ENCODE data around the gene SACS.
"Not testable (repeated sequence)": the region's sequence is repeated elsewhere in the genome, so short reads cannot be mapped to it uniquely, and the experiment has no call there.

The SACS gene

GRCh38 chr13:23456437-23457210 lies 23.1 kb upstream of the SACS start:
- DNase-seq: no peak

DNA sequence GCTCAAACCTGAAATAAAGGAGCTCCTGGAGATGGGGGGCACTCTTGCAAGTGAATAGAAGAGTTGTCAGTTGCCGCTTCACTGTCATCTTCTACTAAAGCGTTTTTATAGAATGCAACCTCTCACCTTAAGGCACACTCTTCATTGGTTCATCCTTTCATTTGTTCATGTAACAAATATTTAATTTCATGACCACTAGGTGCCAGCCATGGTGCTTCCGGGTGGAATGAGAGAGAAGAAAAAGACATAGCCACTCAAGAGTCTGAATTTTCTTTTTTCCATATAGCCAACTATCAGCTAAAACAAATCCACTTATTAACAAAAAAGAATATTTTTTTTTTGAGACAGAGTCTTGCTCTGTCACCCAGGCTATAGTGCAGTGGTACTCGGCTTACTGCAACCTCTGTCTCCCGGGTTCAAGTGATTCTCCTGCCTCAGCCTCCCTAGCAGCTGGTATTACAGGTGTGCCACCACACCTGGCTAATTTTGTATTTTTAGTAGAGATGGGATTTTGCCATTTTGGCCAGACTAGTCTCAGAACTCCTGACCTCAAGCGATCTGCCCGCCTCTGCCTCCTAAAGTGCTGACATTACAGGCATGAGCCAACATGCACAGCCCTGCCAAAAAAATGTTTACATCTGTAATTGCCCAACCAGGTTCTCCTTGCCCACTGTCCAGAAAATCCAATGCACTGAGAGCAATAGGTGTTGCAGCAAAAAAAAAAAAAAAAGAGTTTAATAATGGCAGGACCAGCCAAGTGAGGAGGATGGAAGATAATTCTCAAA lies 22.1 kb upstream of the SACS start:
- no peak for DNase-seq

DNA sequence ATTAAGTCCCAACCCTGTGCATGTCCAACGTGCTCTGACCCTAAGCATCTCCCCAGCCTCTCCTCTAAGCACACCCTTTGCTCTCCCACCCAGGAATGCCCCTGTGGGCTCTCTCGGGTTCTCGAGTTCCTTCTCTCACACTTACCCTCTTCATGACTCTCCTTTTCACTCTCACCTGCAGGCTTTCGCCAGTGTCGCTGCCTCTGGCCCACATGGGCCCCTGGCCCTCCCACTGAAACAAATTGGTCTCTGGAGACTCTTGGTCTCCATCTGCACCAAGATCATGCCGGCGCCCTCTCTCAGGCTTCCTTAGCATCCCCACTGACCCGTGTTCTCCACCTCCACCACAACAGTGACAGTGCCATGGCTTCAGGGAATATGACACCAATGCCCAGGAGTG lies 19.6 kb upstream of the SACS start:
- no peak for DNase-seq

DNA sequence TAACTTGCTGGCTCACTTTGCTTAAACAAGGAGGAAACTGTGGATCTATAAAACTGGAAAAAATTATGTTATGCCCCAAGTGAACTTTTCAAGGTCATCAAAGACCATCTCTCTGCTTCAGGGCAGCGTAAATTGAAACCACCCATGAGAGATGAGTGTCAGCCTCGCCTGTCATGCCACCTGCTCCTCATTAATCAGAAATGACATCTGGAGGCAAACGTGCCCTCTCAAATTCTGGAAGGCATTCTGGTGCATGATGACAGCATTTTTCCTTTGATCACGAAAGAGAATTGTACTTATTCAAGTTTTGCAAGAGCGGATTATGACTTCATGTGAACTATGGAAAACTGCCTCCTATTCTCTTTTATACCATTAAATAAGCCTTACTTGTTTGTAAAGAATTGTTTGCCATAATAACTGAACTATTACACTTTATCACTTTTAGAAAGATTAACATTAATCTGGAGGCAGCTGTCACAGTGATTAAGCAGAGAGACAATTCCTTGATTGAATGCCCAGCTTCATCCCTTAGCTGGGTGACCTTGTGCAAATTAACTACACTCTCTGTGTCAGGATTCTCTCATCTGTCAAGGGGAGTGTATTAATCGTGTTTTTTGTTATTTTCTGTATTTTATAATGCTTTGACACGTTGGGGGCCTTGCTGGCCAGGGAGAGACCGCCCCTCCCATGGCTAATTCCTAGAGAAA lies 17.0 kb upstream of the SACS start:
- no peak for DNase-seq

DNA sequence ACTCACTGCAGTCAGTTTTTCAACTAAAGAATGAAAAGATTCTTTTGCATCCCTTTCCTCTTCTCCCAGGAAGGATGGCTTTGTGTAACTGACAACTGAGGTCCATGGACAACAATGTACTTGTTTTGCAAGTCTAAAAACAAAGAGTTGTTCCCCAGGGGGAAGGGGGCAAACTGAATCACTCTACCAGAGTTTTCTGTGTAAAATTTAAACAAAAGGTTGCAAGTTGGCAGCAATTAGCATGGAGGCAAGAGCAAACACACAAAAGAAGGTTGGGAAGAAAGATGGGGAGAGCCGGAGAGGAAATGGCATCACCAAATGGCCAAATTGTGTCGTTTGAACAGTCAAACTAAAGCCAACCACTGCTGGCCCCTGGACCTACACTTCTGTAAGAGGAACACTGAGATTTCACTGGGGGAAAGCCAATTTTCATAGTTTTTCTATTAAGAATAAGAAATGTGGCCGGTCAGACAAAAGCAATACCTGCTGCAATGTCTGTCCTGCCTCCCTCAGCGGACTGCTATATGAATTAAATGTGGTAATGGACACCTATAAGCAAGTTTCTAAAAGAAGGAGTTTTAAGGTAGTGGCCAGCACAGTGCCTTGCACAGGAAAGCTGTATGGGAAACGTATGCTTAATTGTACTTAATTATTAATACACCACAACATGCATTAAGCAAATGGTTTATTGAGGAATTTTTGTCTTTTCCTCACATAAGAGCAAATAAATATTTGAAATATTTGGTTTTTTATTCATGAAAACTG lies 16.1 kb upstream of the SACS start:
- DNase-seq: no peak

- DNase-seq: no peak
Measured at GRCh38 chr13:23447927-23448326, 14.4 kb upstream of the SACS start.

DNA sequence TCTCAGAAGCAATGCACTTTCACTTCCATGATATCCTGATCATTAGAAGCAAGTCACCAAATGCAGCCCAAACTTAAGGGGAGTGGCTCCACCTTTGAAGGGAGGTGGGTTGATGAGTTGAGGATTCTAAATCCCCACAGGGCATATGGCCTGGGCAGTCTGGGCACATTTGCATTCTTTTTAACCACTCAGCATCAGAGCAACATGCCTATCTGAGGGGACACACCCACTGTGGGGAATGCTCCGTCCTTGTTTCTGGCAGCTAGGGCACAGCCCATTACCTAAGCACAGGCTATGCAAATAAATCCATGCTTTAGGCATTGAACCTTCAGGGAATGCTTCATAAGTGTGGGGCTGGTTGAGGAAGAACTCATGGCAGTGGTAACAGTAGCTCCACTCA lies 12.3 kb upstream of the SACS start:
- no peak for DNase-seq

DNA sequence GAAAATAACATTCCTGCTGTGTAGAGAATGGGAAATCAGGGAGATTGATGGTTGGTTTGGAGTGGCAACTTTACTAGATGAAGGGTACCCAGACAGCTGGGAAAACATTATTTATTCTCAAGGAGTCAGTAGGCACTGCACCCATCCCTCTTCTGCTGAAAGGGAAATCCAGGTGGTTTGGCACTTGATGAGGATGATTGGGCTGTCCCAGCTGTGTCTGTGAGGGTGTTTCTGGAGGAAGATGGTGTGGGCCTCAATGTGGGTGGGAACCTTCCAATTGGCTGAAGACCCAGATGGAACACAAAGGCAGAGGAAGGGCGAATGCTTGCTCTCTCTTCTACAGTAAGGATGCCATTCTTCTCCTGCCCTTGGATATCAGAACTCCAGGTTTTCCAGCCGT lies 10.4 kb upstream of the SACS start:
- DNase-seq: no peak

DNA sequence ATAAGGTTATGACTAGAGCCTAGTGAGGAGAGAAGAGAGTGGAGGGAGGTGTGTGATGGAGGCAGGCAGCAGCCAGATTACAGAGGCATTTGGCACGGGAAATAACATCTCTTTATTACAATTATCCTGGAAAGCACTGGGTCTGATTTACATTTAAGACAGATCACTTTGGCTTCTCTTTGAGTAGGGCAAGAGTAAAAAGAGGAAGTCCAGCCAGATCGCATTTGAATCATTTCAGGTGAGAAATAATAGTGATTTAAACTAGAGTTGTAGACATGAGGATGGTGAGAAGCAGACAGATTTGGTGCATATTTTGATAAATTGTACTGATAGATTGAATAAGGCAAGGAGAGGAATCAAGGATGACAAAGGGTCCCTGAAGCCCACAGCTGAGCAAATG lies 9.6 kb upstream of the SACS start:
- DNase-seq: no peak

DNA sequence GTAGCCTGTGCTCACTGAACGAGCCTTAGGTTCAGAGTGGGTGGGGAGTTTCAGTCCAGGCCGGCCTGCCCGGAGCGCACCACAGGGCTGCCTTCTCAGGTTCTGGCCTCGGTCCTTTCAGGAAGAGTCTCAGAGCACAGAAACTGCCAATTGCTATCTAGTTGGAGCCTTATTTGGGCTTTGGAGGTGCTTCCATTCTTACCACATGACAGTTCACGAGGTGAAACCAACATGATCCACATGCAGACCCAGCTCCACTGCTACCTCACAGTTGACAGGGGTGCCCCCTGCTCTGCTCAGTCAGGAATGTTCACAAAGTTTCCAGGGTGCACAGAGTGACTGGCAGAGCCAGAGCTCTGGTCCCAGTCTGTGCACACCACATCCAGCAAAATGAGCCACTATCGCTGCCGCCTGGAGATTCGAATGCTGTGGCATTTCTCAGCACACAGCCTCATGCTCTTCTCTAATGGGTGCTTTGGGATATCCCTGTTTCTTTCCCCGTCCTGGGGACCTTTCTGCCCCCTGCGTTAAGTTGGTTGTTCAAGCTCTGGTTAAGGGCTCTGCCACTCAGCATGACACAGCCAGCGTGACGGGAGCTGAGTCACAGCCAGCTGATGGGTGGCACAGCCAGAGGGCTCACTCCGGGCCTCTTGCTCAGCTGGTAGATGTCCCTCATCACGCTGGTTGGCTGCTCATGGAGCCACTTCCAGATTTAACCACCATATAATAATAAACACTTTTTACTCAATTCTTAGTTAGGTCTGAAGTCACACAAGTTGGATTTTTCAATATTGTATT lies 7.5 kb upstream of the SACS start:
- peak in 16 of 58 donors; percentile 3 to 66 (median 16) for DNase-seq

- not testable (repeated sequence) for DNase-seq
Measured at GRCh38 chr13:23440324-23440723, 6.8 kb upstream of the SACS start.

DNA sequence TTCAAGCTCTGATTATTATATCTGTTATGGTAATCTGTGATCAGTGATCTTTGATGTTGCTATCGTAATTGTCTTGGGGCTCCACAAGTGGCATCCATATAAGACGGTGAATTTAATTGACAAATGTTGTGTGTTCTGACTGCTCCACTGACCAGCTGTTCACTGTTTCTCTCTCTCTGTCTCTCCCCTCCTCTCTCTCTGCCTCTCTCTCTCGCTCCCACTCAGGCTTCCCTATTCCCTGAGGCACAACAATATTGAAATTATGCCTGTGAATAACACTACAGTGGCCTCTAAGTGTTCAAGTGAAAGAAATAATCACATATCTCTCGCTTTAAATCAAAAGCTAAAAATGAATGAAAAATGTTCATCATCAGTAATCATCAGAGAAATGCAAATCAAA lies 4.4 kb upstream of the SACS start:
- DNase-seq: no peak

- no peak for DNase-seq
Measured at GRCh38 chr13:23436680-23437079, 3.2 kb upstream of the SACS start.

GRCh38 chr13:23434491-23434890 lies 989 bp upstream of the SACS start:
- DNase-seq: no peak

- DNase-seq: no peak
Measured at GRCh38 chr13:23432626-23433025, 876 bp downstream of the SACS start.

DNA sequence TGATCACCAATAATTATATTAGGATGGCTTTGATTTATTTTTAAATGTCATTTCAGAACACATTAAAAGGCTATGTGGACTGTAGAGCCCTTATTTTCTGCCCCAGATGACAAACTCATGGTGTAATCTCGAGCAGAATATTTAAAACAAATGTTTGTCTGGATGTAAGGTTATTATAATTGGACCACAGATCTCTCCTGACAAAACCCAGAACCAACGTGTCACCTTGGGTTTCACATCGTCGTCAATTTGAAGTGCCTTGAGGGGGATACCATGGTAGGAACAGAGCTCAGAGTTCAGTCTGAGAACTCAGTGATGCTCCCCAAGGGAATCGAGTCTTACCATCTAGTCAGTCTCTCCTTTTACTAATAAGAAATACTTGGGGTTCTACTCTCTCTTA lies 2.8 kb downstream of the SACS start:
- no peak for DNase-seq

GRCh38 chr13:23427881-23428528 lies 5.5 kb downstream of the SACS start:
- DNase-seq: no peak

DNA sequence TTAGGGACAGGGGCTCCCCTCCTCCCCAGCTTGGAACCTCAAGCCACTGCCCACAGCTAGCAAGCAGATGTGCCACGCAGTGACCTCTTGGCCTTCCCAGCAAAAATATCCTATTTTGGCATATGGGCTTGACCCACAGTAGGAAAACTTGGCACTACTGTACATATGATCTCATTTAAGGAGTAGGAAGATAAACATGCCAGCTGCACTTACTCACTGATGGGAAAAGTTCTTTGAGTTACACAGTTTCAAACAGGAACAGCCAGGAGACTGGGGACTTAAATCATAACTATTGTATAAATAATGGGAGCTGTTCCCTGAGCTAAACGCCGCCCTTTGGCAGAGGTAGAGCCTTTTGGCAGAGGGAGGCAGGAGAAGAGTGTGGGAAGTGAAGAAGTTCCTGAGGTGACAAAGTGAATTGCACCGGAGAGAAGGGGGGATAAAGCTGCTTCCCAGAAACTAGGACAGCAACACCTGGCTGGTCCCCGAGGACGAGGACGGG lies 6.1 kb downstream of the SACS start:
- peak in 2 of 58 donors; percentile 15 to 18 for DNase-seq

GRCh38 chr13:23421596-23421995 lies 11.9 kb downstream of the SACS start:
- no peak for DNase-seq
